Suprapubic skin (tissue), 4 donors: ENCODE measurements around the gene FOXN3. TPM values are rescaled to one million over a fixed set of nuclear protein-coding genes. Genes with fewer than 3 reads are reported as not detected.

Experiments used
- DNase-seq, 2 donors: peaks; one replicate each; pipeline ENCODE4 v3.0.0-alpha.2; 2019; ENCODE audit warnings: low spot score in 2 of 2
- H3K27ac ChIP-seq: fragments of 200-600 bp; sonication (generic); one replicate; pipeline ENCODE4 v1.5.1; 2019
- H3K27me3 ChIP-seq: fragments of 200-600 bp; sonication (generic); one replicate; pipeline ENCODE4 v1.5.1; 2019
- H3K36me3 ChIP-seq: fragments of 200-600 bp; sonication (generic); one replicate; pipeline ENCODE4 v1.5.1; 2019
- H3K4me1 ChIP-seq: fragments of 200-600 bp; sonication (generic); one replicate; pipeline ENCODE4 v1.5.1; 2019
- H3K4me3 ChIP-seq: fragments of 200-600 bp; sonication (generic); one replicate; pipeline ENCODE4 v1.5.1; 2019; ENCODE audit warnings: mild to moderate bottlenecking
- H3K9me3 ChIP-seq: fragments of 200-600 bp; sonication (generic); one replicate; pipeline ENCODE4 v1.5.1; 2019
- EP300 ChIP-seq: sonication (generic); formaldehyde crosslinking; IDR thresholded peaks from one replicate; pipeline ENCODE4 v1.6.1; 2017; ENCODE audit warnings: antibody characterized with exemption
- POLR2A ChIP-seq, 2 donors: fragments of 450-650 bp; IDR thresholded peaks; one replicate each; pipeline ENCODE4 v1.6.1; 2017; ENCODE audit warnings: antibody characterized with exemption in 2 of 2, mild to moderate bottlenecking in 2 of 2, moderate library complexity in 2 of 2
- POLR2AphosphoS5 ChIP-seq, 3 donors: sonication (generic); formaldehyde crosslinking; IDR thresholded peaks; one replicate each; pipeline ENCODE4 v1.6.1; 2017; ENCODE audit warnings: antibody characterized with exemption in 3 of 3
- WGBS: methylation state at CpG from one replicate; pipeline ENCODE4 v1.1.5; 2018; 5-methylcytosine and 5-hydroxymethylcytosine counted together
- total RNA-seq, 4 donors: library from RNA; depleted of rRNA; stranded (reverse); fragments of >200 nt; gene quantifications; one replicate each; pipeline ENCODE4 v1.1.0, GENCODE V29; 2016
- TF ChIP-seq, protein P1 (sequence below), 2 donors: fragments of 200-600 bp in 1 of 2; fragments of 450-650 bp in 1 of 2; sonication (generic) in 1 of 2; IDR thresholded peaks; one replicate each; pipeline ENCODE4 v1.5.1; 2016 to 2019; ENCODE audit warnings: antibody characterized with exemption in 2 of 2, mild to moderate bottlenecking in 1 of 2, moderate library complexity in 1 of 2

The FOXN3 gene
- total RNA-seq, 4 donors from 2014 or later = 117 to 272 (median 172) TPM

DNA sequence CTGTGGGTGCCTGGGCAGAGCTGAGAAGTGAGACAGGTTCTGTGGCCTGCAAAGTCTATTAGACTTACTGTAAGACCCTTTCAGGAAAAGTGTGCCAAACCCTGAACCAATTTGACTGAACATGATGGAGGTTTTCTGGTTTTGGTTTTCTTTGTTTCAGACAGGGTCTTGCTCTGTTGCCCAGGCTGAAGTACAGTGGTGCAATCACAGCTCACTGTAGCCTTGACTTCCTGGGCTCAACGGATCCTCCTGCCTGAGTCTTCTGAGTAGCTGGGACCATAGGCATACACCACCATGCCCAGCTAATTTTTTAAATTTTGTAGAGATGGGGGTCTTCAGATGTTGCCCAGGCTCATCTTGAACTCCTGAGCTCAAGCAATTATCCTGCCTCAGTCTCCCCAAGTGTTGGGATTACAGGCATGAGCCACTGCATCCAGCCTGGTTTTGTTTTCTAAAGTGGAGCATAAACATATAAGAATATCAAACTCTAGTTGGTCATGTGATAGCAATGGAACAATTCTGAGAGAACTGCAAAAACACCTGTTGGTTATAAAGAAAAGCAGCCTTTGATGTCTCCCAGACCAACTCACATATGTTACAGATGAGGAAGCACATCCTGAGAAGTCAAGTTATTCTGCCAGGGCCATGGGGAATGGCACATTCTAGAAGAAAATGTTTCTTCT, 166.9 kb downstream of the FOXN3 start:
- no peak overlapping the region for H3K4me3 ChIP-seq
- no peaks in the 10 kb centered on the region for H3K36me3 ChIP-seq
- H3K9me3 ChIP-seq = no peaks in the 10 kb centered on the region
- no peak for TF ChIP-seq EP300
- TF ChIP-seq POLR2A (IDR thresholded peaks at IDR 0.05) = no peak
- no peak for TF ChIP-seq POLR2AphosphoS5 (IDR thresholded peaks at IDR 0.05)
- TF ChIP-seq, protein P1, sequence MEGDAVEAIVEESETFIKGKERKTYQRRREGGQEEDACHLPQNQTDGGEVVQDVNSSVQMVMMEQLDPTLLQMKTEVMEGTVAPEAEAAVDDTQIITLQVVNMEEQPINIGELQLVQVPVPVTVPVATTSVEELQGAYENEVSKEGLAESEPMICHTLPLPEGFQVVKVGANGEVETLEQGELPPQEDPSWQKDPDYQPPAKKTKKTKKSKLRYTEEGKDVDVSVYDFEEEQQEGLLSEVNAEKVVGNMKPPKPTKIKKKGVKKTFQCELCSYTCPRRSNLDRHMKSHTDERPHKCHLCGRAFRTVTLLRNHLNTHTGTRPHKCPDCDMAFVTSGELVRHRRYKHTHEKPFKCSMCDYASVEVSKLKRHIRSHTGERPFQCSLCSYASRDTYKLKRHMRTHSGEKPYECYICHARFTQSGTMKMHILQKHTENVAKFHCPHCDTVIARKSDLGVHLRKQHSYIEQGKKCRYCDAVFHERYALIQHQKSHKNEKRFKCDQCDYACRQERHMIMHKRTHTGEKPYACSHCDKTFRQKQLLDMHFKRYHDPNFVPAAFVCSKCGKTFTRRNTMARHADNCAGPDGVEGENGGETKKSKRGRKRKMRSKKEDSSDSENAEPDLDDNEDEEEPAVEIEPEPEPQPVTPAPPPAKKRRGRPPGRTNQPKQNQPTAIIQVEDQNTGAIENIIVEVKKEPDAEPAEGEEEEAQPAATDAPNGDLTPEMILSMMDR (IDR thresholded peaks at IDR 0.05) = no peak
- WGBS = 92% methylated on average over 1 of the region's 1 CpG
- no peak overlapping the region for H3K27ac ChIP-seq
- no peaks in the 10 kb centered on the region for H3K27me3 ChIP-seq
- DNase-seq = no peak
- peaks cover 11% of the 10 kb centered on the region for H3K4me1 ChIP-seq

DNA sequence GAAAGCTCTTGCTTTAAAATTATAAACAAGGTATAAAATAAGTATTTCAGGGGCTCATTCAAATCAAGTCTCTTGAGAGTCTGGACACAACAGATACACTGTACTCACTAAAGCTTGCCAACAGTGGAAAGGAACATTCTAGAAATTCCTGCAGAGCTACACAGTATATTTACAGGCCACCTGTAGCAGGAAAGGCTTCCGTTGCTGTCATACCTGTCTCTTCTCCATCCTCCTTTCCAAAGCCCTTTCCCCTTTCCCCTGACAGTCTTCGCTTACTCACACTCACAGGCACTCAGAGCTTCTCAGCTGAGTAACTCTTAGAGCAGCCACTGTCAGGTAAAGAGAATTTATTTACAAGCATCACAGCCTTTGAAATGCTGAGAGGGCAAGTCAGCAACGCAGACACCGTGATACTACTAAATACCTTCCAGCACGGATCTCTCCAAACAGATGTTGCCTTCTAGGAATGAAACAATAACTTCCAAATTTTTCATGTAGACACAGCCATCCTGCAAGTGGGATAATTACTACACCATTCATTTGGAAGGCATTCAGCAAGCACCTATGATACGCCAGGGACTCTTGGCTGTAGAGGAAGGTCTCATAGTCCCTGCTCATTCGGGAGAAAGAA, 167.9 kb downstream of the FOXN3 start:
- no peaks in the 10 kb centered on the region for H3K9me3 ChIP-seq

DNA sequence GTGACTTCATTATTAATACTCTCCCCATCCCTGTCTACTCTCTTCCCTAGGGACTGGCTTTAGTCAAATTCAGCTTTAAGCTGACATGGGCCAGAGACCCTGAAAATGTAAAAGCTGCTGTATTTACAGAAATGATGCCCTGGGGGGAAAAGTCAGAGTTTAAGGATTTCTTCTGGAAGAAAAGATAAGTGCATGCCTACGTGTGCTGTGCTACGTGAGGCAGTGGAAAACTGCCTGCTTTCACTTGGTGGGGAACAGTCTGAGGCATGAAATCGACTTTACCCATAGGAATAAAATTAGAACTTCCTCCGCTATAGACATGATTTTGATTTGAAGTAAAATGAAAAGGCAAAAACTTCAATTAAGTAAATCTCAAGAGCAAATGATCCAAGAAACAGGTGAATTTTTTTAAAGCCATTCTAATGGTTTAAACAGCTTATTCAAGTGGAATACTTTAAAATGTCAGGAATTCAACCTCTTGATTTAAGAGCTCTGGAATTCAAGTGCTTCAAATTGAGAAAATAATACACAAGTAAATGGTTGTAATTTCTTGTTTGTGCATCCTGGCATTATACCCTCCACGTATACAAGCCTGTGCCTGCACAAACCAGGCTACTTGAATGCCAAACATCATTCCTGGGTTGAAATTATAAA, 168.5 kb downstream of the FOXN3 start:
- no peaks in the 10 kb centered on the region for H3K9me3 ChIP-seq
- H3K27me3 ChIP-seq = no peaks in the 10 kb centered on the region
- H3K36me3 ChIP-seq = no peaks in the 10 kb centered on the region
- H3K4me3 ChIP-seq = no peak overlapping the region
- no peak for TF ChIP-seq EP300
- H3K4me1 ChIP-seq = peaks cover 14% of the 10 kb centered on the region
- 73% methylated on average over 5 of the region's 5 CpGs for WGBS
- no peak overlapping the region for H3K27ac ChIP-seq
- no peak for DNase-seq

More for the DNA sequence above, 167.9 kb downstream of the FOXN3 start:
- Histone ChIP-seq H3K4me3 (no peak overlapping the region), H3K36me3 (no peaks in the 10 kb centered on the region), H3K4me1 (peaks cover 11% of the 10 kb centered on the region), H3K27me3 (no peaks in the 10 kb centered on the region), H3K27ac (no peak overlapping the region)
- WGBS = 67% methylated on average over 7 of the region's 7 CpGs
- no peak for DNase-seq
- TF ChIP-seq POLR2A (IDR thresholded peaks at IDR 0.05) (no peak), POLR2AphosphoS5 (IDR thresholded peaks at IDR 0.05) (no peak), EP300 (no peak)
- TF ChIP-seq, protein P1 (IDR thresholded peaks at IDR 0.05) = no peak

GRCh38 chr14:89247457-89248122, 169.4 kb downstream of the FOXN3 start:
- Histone ChIP-seq H3K27ac (no peak overlapping the region), H3K4me3 (no peak overlapping the region), H3K4me1 (peaks cover 18% of the 10 kb centered on the region), H3K36me3 (no peaks in the 10 kb centered on the region), H3K27me3 (no peaks in the 10 kb centered on the region), H3K9me3 (no peaks in the 10 kb centered on the region)
- TF ChIP-seq EP300 = no peak
- no peak for TF ChIP-seq POLR2A (IDR thresholded peaks at IDR 0.05)
- TF ChIP-seq, protein P1 (IDR thresholded peaks at IDR 0.05) = no peak
- TF ChIP-seq POLR2AphosphoS5 (IDR thresholded peaks at IDR 0.05) = no peak
- WGBS = 96% methylated on average over 3 of the region's 3 CpGs
- DNase-seq = no peak

DNA sequence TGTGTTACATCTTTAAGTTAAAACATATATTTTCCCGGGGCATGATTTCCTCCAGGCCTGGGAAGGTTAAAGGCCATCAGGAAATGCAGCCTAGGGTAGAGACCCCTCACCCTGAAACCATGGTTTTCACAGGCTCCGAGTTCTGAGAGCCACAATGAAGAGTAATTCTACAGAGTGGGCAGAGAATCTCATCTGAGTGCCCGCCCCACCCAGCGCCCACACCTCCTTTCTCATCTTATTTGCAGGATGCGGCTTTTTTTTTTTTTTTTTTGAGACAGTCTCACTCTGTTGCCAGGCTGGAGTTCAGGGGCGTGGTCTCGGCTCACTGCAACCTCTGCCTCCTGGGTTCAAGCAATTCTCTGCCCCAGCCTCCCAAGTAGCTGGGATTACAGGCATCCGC, 170.7 kb downstream of the FOXN3 start:
- H3K27me3 ChIP-seq = no peaks in the 10 kb centered on the region
- no peaks in the 10 kb centered on the region for H3K36me3 ChIP-seq
- no peak for TF ChIP-seq EP300
- TF ChIP-seq, protein P1 (IDR thresholded peaks at IDR 0.05) = no peak
- no peak for TF ChIP-seq POLR2A (IDR thresholded peaks at IDR 0.05)
- TF ChIP-seq POLR2AphosphoS5 (IDR thresholded peaks at IDR 0.05) = no peak
- no peak overlapping the region for H3K4me3 ChIP-seq
- no peaks in the 10 kb centered on the region for H3K9me3 ChIP-seq
- peaks cover 18% of the 10 kb centered on the region for H3K4me1 ChIP-seq
- H3K27ac ChIP-seq = no peak overlapping the region
- DNase-seq = no peak
- 80% methylated on average over 8 of the region's 8 CpGs for whole genome bisulfite sequencing
